WI38 (cell line): Measurements from ENCODE around the gene OR10G2.

Experiments
- H3K4me3 ChIP-seq: 2 replicates; pipeline ENCODE4 v1.5.1; 2011; ENCODE audit warnings: low read depth, mild to moderate bottlenecking, control low read depth, low read length
- TF ChIP-seq, protein P1 (sequence below): IDR thresholded peaks from 2 replicates; pipeline ENCODE4 v1.5.1; 2012; ENCODE audit warnings: low read depth, mild to moderate bottlenecking, control low read depth, low read length

Gene OR10G2

DNA sequence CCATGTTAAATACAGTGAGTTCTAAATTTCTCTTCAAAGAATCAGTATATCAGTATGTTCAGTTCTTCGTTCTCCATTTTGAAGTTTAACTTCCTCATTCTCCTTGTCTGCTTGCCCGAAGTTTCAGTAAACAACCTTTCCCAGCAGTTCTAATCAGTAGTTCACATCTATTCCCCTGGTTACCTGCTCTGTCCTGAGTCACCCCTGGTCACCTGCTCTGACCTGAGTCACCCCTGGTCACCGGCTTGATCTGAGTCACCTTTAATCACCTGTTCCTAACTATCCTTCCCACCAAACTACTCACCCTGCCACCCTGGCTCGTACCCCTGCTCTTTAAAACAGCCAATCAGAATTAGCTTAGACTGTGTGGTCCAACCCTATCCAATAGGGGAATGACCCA is 45.4 kb downstream of the OR10G2 start:
- TF ChIP-seq, protein P1, sequence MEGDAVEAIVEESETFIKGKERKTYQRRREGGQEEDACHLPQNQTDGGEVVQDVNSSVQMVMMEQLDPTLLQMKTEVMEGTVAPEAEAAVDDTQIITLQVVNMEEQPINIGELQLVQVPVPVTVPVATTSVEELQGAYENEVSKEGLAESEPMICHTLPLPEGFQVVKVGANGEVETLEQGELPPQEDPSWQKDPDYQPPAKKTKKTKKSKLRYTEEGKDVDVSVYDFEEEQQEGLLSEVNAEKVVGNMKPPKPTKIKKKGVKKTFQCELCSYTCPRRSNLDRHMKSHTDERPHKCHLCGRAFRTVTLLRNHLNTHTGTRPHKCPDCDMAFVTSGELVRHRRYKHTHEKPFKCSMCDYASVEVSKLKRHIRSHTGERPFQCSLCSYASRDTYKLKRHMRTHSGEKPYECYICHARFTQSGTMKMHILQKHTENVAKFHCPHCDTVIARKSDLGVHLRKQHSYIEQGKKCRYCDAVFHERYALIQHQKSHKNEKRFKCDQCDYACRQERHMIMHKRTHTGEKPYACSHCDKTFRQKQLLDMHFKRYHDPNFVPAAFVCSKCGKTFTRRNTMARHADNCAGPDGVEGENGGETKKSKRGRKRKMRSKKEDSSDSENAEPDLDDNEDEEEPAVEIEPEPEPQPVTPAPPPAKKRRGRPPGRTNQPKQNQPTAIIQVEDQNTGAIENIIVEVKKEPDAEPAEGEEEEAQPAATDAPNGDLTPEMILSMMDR = no peak
- no peak overlapping the region for H3K4me3 ChIP-seq
